ENCODE measurements around the gene KRT76. TPM values are rescaled to one million over a fixed set of nuclear protein-coding genes. Genes with fewer than 3 reads are reported as not detected.

The KRT76 gene
- total and polyA plus RNA-seq, 2 experiments from 2014 or later = not detected

DNA sequence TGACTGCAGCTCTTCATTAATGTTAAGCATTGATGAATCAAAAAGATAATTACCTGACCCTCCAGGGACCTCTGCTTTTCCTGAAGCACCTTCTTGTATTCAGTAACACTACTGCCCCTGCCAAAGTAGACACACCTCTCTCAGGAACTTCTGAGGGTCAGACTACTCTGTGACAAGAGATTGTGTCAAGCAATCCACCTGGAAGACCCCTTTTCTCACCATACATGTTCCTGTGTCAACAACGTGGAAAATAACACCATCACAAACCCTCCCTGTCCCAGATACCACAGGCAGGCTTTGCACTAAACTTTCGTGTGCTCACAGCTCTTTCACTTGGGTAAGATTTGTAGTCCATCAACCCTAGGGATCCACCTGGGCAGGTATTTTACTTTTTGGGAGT is 13.2 kb downstream of the KRT76 start:
- TF ChIP-seq, protein P1, sequence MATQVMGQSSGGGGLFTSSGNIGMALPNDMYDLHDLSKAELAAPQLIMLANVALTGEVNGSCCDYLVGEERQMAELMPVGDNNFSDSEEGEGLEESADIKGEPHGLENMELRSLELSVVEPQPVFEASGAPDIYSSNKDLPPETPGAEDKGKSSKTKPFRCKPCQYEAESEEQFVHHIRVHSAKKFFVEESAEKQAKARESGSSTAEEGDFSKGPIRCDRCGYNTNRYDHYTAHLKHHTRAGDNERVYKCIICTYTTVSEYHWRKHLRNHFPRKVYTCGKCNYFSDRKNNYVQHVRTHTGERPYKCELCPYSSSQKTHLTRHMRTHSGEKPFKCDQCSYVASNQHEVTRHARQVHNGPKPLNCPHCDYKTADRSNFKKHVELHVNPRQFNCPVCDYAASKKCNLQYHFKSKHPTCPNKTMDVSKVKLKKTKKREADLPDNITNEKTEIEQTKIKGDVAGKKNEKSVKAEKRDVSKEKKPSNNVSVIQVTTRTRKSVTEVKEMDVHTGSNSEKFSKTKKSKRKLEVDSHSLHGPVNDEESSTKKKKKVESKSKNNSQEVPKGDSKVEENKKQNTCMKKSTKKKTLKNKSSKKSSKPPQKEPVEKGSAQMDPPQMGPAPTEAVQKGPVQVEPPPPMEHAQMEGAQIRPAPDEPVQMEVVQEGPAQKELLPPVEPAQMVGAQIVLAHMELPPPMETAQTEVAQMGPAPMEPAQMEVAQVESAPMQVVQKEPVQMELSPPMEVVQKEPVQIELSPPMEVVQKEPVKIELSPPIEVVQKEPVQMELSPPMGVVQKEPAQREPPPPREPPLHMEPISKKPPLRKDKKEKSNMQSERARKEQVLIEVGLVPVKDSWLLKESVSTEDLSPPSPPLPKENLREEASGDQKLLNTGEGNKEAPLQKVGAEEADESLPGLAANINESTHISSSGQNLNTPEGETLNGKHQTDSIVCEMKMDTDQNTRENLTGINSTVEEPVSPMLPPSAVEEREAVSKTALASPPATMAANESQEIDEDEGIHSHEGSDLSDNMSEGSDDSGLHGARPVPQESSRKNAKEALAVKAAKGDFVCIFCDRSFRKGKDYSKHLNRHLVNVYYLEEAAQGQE (IDR thresholded peaks at IDR 0.05; ENCODE audit: unreplicated experiment) = no peak
- TF ChIP-seq, protein P2, sequence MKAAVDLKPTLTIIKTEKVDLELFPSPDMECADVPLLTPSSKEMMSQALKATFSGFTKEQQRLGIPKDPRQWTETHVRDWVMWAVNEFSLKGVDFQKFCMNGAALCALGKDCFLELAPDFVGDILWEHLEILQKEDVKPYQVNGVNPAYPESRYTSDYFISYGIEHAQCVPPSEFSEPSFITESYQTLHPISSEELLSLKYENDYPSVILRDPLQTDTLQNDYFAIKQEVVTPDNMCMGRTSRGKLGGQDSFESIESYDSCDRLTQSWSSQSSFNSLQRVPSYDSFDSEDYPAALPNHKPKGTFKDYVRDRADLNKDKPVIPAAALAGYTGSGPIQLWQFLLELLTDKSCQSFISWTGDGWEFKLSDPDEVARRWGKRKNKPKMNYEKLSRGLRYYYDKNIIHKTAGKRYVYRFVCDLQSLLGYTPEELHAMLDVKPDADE (IDR thresholded peaks at IDR 0.05) = no peak
- TF ChIP-seq ZNF114 (CRISPR knock-in tag; IDR thresholded peaks at IDR 0.05) (no peak), NANOG (IDR thresholded peaks at IDR 0.05; ENCODE audit: borderline replicate concordance) (no peak), EZH2phosphoT487 (IDR thresholded peaks at IDR 0.05; ENCODE audit: unreplicated experiment) (no peak), POLR2AphosphoS5 (IDR thresholded peaks at IDR 0.05; ENCODE audit: low read depth) (no peak), STAT1 (IDR thresholded peaks at IDR 0.05; ENCODE audit: unreplicated experiment) (no peak), JUNB (IDR thresholded peaks at IDR 0.05; ENCODE audit: unreplicated experiment) (no peak), CREB1 (CRISPR knock-in tag; IDR thresholded peaks at IDR 0.05; ENCODE audit: low read depth) (no peak), EZH2 (IDR thresholded peaks at IDR 0.05; ENCODE audit: low read depth, unreplicated experiment) (no peak), ZNF331 (CRISPR knock-in tag; IDR thresholded peaks at IDR 0.05; ENCODE audit: low read depth) (no peak)
- TF ChIP-seq, protein P3, sequence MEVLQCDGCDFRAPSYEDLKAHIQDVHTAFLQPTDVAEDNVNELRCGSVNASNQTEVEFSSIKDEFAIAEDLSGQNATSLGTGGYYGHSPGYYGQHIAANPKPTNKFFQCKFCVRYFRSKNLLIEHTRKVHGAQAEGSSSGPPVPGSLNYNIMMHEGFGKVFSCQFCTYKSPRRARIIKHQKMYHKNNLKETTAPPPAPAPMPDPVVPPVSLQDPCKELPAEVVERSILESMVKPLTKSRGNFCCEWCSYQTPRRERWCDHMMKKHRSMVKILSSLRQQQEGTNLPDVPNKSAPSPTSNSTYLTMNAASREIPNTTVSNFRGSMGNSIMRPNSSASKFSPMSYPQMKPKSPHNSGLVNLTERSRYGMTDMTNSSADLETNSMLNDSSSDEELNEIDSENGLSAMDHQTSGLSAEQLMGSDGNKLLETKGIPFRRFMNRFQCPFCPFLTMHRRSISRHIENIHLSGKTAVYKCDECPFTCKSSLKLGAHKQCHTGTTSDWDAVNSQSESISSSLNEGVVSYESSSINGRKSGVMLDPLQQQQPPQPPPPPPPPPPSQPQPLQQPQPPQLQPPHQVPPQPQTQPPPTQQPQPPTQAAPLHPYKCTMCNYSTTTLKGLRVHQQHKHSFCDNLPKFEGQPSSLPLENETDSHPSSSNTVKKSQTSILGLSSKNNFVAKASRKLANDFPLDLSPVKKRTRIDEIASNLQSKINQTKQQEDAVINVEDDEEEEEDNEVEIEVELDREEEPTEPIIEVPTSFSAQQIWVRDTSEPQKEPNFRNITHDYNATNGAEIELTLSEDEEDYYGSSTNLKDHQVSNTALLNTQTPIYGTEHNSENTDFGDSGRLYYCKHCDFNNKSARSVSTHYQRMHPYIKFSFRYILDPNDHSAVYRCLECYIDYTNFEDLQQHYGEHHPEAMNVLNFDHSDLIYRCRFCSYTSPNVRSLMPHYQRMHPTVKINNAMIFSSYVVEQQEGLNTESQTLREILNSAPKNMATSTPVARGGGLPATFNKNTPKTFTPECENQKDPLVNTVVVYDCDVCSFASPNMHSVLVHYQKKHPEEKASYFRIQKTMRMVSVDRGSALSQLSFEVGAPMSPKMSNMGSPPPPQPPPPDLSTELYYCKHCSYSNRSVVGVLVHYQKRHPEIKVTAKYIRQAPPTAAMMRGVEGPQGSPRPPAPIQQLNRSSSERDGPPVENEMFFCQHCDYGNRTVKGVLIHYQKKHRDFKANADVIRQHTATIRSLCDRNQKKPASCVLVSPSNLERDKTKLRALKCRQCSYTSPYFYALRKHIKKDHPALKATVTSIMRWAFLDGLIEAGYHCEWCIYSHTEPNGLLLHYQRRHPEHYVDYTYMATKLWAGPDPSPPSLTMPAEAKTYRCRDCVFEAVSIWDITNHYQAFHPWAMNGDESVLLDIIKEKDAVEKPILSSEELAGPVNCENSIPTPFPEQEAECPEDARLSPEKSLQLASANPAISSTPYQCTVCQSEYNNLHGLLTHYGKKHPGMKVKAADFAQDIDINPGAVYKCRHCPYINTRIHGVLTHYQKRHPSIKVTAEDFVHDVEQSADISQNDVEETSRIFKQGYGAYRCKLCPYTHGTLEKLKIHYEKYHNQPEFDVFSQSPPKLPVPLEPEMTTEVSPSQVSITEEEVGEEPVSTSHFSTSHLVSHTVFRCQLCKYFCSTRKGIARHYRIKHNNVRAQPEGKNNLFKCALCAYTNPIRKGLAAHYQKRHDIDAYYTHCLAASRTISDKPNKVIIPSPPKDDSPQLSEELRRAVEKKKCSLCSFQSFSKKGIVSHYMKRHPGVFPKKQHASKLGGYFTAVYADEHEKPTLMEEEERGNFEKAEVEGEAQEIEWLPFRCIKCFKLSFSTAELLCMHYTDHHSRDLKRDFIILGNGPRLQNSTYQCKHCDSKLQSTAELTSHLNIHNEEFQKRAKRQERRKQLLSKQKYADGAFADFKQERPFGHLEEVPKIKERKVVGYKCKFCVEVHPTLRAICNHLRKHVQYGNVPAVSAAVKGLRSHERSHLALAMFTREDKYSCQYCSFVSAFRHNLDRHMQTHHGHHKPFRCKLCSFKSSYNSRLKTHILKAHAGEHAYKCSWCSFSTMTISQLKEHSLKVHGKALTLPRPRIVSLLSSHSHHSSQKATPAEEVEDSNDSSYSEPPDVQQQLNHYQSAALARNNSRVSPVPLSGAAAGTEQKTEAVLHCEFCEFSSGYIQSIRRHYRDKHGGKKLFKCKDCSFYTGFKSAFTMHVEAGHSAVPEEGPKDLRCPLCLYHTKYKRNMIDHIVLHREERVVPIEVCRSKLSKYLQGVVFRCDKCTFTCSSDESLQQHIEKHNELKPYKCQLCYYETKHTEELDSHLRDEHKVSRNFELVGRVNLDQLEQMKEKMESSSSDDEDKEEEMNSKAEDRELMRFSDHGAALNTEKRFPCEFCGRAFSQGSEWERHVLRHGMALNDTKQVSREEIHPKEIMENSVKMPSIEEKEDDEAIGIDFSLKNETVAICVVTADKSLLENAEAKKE (CRISPR knock-in tag; IDR thresholded peaks at IDR 0.05) = no peak
- TF ChIP-seq, protein P4, sequence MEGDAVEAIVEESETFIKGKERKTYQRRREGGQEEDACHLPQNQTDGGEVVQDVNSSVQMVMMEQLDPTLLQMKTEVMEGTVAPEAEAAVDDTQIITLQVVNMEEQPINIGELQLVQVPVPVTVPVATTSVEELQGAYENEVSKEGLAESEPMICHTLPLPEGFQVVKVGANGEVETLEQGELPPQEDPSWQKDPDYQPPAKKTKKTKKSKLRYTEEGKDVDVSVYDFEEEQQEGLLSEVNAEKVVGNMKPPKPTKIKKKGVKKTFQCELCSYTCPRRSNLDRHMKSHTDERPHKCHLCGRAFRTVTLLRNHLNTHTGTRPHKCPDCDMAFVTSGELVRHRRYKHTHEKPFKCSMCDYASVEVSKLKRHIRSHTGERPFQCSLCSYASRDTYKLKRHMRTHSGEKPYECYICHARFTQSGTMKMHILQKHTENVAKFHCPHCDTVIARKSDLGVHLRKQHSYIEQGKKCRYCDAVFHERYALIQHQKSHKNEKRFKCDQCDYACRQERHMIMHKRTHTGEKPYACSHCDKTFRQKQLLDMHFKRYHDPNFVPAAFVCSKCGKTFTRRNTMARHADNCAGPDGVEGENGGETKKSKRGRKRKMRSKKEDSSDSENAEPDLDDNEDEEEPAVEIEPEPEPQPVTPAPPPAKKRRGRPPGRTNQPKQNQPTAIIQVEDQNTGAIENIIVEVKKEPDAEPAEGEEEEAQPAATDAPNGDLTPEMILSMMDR (conservative IDR thresholded peaks at IDR 0.05; ENCODE audit: low read depth in 2 of 2) = no peak
- Mint-ChIP-seq H3K4me3 (no peak overlapping the region), H3K36me3 (ENCODE audit: low read depth) (peaks cover 5% of the 10 kb centered on the region), H3K27ac (no peak overlapping the region), H3K9me3 (peaks cover 31% of the 10 kb centered on the region), H3K27me3 (ENCODE audit: insufficient read depth, low read depth, poor library complexity) (peaks cover 9% of the 10 kb centered on the region), H3K4me1 (no peaks in the 10 kb centered on the region)
- H3K4me2 ChIP-seq = no peak overlapping the region
- H4K20me1 ChIP-seq (replicated peaks; ENCODE audit: insufficient read depth) = no peaks in the 10 kb centered on the region
- H3K9me2 ChIP-seq (ENCODE audit: insufficient read depth) = no peaks in the 10 kb centered on the region
- no peaks in the 10 kb centered on the region for H3K79me2 ChIP-seq (replicated peaks; ENCODE audit: insufficient read depth)
- H3F3A ChIP-seq (replicated peaks; ENCODE audit: low read depth) = no peaks in the 10 kb centered on the region
- H2AFZ ChIP-seq = no peak overlapping the region
- H3K36me3 ChIP-seq (ENCODE audit: insufficient read depth) = no peaks in the 10 kb centered on the region; the same call in 1 of the 2 replicates
- no peak overlapping the region for H3K4me3 ChIP-seq
- DNase-seq (ENCODE audit: low spot score) = no peak
- no peaks in the 10 kb centered on the region for H3K4me1 ChIP-seq (ENCODE audit: insufficient read depth)
- H3K27me3 ChIP-seq (ENCODE audit: insufficient read depth) = no peaks in the 10 kb centered on the region
- no peak for ATAC-seq
- H3K27ac ChIP-seq (ENCODE audit: low read depth) = no peak overlapping the region

Data from GM23338 (cell line).